Fibroblast of villous mesenchyme (primary cell): Measurements from ENCODE around the gene AR. TPM values are rescaled to one million over a fixed set of nuclear protein-coding genes. Genes with fewer than 3 reads are reported as not detected.
A peak's percentile ranks its signal among the peaks of the same experiment; 100 is the strongest.

Experiments
- DNase-seq: peaks from one replicate; pipeline ENCODE4 v3.0.0-alpha.2; 2010; ENCODE audit warnings: low read depth
- H3K4me3 ChIP-seq: 2 replicates; pipeline ENCODE4 v1.5.1; 2011; ENCODE audit warnings: low read depth, mild to moderate bottlenecking, low read length
- total RNA-seq: library from RNA; depleted of rRNA; stranded (reverse); fragments of >200 nt; gene quantifications from 2 replicates; pipeline ENCODE4 v1.2.3, GENCODE V29; 2012
- TF ChIP-seq, protein P1 (sequence below): IDR thresholded peaks from 2 replicates; pipeline ENCODE4 v1.5.1; 2012; ENCODE audit warnings: low read depth, mild to moderate bottlenecking, low read length; ENCODE audit not compliant: insufficient read depth

The AR gene
- total RNA-seq, 1 donor, result 10.8 TPM

DNA sequence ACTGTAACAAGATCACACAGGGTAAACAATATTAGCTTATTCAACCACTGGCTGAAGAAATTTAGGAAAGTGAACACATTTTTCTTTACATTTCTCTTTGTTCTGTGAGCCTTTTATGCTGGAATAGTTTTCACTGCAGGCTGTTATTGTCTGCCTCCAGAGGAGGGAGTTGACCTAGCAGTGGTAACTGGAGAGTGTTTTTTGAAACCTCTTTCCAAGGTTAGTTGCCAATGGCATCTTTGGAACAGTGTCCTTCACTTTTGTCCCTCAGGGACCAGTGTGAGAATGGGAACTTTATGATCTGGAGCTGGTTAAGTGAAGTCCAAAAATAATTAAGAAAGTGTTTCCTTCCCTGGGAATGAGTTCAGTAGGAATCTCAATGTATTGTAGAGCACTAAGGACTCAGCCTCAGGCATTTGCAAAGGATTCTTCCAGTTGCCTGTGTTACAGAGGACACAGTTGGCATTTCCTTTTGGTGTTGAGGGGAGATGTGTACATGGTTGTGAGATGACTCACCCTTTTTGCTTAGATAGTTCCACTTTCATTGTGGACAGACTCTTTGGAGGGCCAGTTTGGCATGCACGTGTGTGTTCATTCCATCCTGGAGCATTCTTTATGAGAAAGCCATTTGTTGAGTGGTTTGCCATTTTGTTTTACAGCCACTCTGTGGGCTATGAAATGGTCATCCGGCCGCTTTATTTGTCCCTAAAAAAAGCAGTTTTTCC lies 61.3 kb downstream of the AR start:
- TF ChIP-seq, protein P1, sequence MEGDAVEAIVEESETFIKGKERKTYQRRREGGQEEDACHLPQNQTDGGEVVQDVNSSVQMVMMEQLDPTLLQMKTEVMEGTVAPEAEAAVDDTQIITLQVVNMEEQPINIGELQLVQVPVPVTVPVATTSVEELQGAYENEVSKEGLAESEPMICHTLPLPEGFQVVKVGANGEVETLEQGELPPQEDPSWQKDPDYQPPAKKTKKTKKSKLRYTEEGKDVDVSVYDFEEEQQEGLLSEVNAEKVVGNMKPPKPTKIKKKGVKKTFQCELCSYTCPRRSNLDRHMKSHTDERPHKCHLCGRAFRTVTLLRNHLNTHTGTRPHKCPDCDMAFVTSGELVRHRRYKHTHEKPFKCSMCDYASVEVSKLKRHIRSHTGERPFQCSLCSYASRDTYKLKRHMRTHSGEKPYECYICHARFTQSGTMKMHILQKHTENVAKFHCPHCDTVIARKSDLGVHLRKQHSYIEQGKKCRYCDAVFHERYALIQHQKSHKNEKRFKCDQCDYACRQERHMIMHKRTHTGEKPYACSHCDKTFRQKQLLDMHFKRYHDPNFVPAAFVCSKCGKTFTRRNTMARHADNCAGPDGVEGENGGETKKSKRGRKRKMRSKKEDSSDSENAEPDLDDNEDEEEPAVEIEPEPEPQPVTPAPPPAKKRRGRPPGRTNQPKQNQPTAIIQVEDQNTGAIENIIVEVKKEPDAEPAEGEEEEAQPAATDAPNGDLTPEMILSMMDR, result no peak
- peak; percentile 66 for DNase-seq
- no peak overlapping the region for H3K4me3 ChIP-seq

DNA sequence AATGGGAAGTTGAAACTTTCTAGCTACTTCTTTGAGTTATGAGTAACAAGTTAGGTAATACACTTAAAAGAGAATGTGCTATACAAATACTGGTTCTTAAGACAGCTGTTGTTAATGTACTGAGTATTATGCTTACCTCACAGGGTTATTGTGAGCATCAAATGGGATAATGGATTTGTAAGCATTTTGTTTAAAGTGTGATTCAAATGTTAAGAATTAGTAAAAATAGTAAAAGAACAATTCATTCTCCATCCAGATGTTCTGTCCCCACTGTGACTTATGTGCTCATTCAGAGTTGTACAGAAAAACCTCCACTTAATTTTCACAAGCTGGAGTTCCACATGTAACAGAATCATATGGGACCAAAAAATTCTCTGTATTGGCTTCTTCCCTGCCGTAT lies 63.6 kb downstream of the AR start:
- peak; percentile 42 for DNase-seq
- TF ChIP-seq, protein P1, result no peak
- no peak overlapping the region for H3K4me3 ChIP-seq

DNA sequence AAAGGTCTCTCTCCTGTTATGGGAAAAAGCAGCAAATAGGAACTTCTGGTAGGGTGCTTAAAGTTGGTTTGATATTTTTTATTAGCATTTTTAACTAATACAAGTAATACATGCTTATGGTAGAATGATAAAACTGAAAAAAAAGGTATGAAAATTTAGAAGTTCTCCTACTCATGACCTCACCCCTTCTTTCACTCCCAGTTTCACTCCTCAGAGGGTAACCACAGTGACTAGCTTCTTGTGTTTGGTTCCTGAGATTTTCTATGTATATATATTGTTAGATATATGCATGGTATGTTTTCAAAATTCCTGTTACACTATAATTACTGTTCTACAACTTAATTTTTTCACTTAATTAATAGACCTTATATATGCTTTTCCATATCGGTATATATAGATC lies 66.5 kb downstream of the AR start:
- no peak for DNase-seq
- H3K4me3 ChIP-seq, result no peak overlapping the region
- TF ChIP-seq, protein P1, result no peak

DNA sequence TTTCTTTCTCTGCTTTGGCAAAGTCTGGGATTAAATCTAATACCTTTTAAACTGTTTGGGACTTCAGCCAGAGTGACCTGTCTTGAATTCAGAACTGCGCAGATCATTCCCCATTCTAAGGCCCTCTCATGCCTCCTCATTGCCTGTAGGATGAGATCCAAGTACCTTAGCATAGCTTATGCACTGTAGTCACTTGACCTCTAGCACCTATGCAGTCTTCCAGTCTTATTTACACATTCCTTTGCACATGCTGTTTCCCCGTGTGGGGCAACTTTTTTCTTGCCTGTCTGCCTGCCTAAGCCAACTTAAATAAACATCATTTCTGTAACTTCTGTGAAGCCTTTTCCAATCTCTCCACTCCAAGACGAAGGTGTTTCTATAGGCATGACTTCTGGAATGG lies 68.4 kb downstream of the AR start:
- TF ChIP-seq, protein P1, result no peak
- H3K4me3 ChIP-seq, result no peak overlapping the region
- DNase-seq, result peak; percentile 36

DNA sequence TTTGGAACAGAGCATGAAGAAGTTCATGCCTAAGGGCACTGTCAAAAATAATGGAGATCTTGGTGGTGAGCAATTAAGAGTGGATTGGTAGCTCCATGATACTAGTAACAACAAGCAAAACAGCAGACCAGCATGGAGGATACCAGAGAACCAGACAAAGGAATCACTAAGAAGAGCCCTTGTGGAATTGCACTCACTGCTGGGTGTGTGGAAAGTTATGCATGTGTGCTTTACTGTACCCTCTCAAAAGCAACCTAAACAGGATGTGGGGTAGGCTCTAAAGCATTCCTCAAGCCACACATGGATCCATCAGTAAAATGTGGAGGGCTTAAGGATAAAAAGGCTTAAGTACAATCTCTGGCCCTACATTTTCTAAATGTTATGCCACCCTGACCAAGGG lies 69.5 kb downstream of the AR start:
- TF ChIP-seq, protein P1, result no peak
- DNase-seq, result peak; percentile 46

DNA sequence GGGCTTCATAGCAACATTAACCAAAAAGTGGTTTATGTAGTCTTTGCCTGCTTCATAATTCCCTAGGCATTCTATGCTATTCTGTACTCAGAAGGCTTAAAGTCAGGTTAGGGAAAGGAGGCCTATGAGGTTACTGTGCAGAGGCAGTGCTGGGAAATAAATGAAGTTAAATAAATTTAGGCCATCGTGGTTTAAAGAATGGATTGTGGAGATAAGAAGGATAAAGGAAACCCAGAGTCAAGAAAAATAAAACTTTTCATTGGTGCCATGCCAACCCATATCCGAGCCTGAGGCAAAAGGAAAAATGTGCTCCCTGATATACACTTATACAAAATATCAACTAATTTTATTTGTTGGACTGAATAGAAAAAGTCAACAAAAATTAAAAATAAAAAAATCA lies 70.2 kb downstream of the AR start:
- no peak overlapping the region for H3K4me3 ChIP-seq
- TF ChIP-seq, protein P1, result no peak
- DNase-seq, result no peak

More for the DNA sequence above, 69.5 kb downstream of the AR start:
- H3K4me3 ChIP-seq, result no peak overlapping the region

DNA sequence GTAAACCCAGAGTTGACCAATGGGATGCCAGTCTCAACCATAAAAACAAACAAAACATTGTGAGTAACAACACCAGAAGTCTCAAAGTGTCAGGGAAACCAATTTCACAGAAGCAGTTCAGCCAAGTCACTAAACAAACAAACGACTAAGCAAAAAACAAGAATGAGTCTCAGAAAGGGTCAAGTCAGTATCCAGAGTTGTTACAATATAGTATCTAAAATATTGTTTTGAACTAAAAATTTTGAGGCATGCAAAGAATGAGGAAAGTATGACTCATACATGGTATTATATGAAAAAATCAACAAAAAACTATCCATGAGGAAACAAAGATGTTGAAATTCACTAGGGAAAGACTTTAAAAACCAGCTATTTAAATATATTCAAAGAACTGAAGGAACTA lies 70.6 kb downstream of the AR start:
- TF ChIP-seq, protein P1, result no peak
- DNase-seq, result peak; percentile 64
- H3K4me3 ChIP-seq, result no peak overlapping the region
